Fibroblast of lung (primary cell): ENCODE data around the gene CCNG2.

ENCODE experiments used
- EZH2 ChIP-seq: IDR thresholded peaks from 2 replicates; pipeline ENCODE4 v1.5.1; 2012; ENCODE audit warnings: low read length, control low read depth, mild to moderate bottlenecking; ENCODE audit errors: missing control alignments
- TF ChIP-seq, protein P1 (sequence below), 2 donors: IDR thresholded peaks in 1 of 2; conservative IDR thresholded peaks in 1 of 2; 1 replicate in 1 of 2; 2 replicates in 1 of 2; pipeline ENCODE4 v1.5.1; 2011 to 2012; ENCODE audit warnings: low read length in 2 of 2, control low read depth in 1 of 2, inconsistent platforms in 1 of 2, low read depth in 1 of 2, mild to moderate bottlenecking in 1 of 2

DNA sequence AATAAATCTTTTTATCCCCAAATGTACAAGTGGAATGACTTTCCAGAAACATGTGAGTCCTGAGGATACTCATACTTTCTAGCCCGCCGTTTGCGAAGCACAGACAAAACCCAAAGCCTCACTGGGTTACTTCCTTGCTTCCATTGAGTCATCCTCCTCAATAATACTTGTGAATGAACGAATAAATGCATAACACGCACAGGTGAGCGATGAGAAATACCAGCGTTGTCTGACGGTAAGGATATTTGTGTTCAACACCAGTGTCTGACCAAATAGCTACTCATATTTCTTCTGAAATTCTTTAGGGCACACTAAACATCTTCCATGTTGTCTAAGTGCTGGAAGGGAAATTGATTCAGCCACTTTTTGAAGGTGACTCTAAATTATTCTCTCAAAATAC, 36.0 kb downstream of the CCNG2 start:
- TF ChIP-seq, protein P1, sequence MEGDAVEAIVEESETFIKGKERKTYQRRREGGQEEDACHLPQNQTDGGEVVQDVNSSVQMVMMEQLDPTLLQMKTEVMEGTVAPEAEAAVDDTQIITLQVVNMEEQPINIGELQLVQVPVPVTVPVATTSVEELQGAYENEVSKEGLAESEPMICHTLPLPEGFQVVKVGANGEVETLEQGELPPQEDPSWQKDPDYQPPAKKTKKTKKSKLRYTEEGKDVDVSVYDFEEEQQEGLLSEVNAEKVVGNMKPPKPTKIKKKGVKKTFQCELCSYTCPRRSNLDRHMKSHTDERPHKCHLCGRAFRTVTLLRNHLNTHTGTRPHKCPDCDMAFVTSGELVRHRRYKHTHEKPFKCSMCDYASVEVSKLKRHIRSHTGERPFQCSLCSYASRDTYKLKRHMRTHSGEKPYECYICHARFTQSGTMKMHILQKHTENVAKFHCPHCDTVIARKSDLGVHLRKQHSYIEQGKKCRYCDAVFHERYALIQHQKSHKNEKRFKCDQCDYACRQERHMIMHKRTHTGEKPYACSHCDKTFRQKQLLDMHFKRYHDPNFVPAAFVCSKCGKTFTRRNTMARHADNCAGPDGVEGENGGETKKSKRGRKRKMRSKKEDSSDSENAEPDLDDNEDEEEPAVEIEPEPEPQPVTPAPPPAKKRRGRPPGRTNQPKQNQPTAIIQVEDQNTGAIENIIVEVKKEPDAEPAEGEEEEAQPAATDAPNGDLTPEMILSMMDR (conservative IDR thresholded peaks at IDR 0.05 in 1 of 2, IDR thresholded peaks at IDR 0.05 in 1 of 2; ENCODE audit: low read depth in 1 of 2, low read length in 2 of 2): no peak
- no peak for TF ChIP-seq EZH2
